ENCODE measurements around the gene DSG2.
A peak's percentile ranks its signal among the peaks of the same experiment; 100 is the strongest.

DNA sequence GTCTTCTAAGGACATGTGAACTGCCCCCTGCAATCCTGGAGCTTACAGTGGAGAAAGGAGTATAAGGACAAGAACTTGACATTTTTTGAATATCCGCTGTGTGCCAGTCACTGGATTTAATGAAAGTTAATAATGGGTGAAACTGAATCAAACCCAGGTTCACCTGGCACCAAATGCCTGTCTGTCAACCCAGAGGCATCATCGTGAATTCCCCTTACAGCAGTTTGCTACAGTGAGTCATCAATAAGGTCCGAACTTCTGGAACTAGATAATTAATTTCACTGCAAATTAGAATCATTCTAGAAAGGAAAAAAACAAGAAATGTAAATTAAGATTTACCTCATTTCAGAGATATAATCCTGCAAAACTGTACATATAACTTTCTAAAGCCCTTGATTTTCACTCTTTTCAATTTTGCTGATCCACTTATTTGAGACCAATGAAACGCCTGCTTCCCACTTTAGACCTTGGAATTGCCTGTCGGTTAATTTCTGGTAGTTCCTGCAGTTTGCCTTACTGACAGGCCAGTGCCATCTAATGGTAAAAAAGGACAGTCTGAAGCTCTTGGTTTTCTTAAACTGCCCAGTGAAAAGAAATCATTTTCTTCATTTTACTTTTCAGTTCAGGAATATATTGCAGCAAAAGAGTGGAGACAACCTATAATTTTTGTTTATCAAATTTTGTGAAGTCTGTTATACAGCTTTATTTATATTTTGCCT is 8.2 kb downstream of the DSG2 start:
- TF ChIP-seq, protein P1, sequence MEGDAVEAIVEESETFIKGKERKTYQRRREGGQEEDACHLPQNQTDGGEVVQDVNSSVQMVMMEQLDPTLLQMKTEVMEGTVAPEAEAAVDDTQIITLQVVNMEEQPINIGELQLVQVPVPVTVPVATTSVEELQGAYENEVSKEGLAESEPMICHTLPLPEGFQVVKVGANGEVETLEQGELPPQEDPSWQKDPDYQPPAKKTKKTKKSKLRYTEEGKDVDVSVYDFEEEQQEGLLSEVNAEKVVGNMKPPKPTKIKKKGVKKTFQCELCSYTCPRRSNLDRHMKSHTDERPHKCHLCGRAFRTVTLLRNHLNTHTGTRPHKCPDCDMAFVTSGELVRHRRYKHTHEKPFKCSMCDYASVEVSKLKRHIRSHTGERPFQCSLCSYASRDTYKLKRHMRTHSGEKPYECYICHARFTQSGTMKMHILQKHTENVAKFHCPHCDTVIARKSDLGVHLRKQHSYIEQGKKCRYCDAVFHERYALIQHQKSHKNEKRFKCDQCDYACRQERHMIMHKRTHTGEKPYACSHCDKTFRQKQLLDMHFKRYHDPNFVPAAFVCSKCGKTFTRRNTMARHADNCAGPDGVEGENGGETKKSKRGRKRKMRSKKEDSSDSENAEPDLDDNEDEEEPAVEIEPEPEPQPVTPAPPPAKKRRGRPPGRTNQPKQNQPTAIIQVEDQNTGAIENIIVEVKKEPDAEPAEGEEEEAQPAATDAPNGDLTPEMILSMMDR (IDR thresholded peaks at IDR 0.05; ENCODE audit: borderline replicate concordance, extremely low read depth, low read length, poor library complexity, severe bottlenecking) = peak; percentile 35
- no peak for TF ChIP-seq EZH2 (IDR thresholded peaks at IDR 0.05; ENCODE audit: borderline replicate concordance, low read depth, low read length, severe bottlenecking)
